Activated naive CD4-positive, alpha-beta T cell treated with anti-CD3 and anti-CD28 coated beads, Interleukin-2, amount 10 ng/mL, durations not matched to agents 7 days and 5 days (primary cell): Measurements from ENCODE around the gene BTBD9.

ENCODE experiments used
- CTCF ChIA-PET: fragments of 350-600 bp; sonication (Branson Sonifier 250); formaldehyde crosslinking; loops from one replicate; lab custom pipeline; 2021; ENCODE audit warnings: antibody characterized with exemption; lab: Charles Lee
- DNase-seq: peaks from one replicate; pipeline ENCODE4 v3.0.0-alpha.2; 2020
- H3K27ac Mint-ChIP-seq: one replicate; pipeline ENCODE4 v1.8.0; 2021; ENCODE audit warnings: mild to moderate bottlenecking, moderate library complexity, mixed read lengths
- H3K27me3 Mint-ChIP-seq: one replicate; pipeline ENCODE4 v1.8.0; 2021; ENCODE audit warnings: mild to moderate bottlenecking, mixed read lengths
- H3K36me3 Mint-ChIP-seq: one replicate; pipeline ENCODE4 v1.8.0; 2021; ENCODE audit warnings: mixed read lengths
- H3K4me1 Mint-ChIP-seq: one replicate; pipeline ENCODE4 v1.8.0; 2021; ENCODE audit warnings: mixed read lengths
- H3K4me3 Mint-ChIP-seq: one replicate; pipeline ENCODE4 v1.8.0; 2021; ENCODE audit warnings: mild to moderate bottlenecking, moderate library complexity, mixed read lengths
- H3K9me3 Mint-ChIP-seq: one replicate; pipeline ENCODE4 v1.8.0; 2021; ENCODE audit warnings: mixed read lengths

The BTBD9 gene

DNA sequence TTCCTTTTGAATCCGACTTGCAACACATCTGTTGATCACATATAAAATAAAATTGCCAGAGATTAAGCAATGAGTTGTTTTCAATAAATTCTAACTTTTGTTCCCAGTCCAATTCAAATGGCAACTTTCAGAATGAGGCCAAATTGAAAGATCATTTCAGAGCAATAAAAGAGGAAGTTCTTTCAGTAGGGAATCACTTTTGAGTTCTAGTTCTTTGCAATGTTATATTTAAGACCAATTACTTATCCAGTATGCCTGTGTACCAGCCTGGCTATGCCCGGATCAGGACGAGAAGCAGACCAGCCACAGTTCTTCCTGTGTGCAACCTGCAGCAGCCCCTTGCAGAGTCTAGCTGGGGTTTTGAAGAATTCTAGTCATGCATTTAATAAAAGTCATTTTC is 232.5 kb downstream of the BTBD9 start:
- Mint-ChIP-seq H3K4me3 (no peak overlapping the region), H3K4me1 (no peaks in the 10 kb centered on the region), H3K27me3 (no peaks in the 10 kb centered on the region), H3K9me3 (no peaks in the 10 kb centered on the region), H3K36me3 (no peaks in the 10 kb centered on the region), H3K27ac (no peak overlapping the region)
- CTCF ChIA-PET: no interaction called here
- no peak for DNase-seq

DNA sequence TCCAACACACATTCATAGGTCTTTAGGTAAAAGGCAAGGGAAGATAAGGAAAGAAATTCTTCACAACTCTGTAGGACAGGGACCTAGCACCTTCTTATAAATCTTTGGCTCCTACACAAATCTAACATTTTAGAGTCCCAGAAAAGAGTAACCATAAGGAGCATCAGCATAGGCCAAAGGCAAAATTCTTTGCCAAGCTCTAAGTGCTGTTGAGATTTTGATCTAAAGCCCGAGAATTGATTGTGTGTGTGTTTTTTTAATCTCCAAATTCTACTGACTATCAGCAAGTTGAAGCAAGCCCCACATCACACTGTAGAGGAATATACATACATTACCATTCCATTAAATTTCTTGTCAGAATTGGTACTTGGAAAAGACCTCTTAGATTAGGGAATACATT is 233.6 kb downstream of the BTBD9 start:
- DNase-seq: no peak
- Mint-ChIP-seq H3K27me3 (no peaks in the 10 kb centered on the region), H3K9me3 (no peaks in the 10 kb centered on the region), H3K4me1 (no peaks in the 10 kb centered on the region), H3K4me3 (no peak overlapping the region), H3K27ac (no peak overlapping the region), H3K36me3 (no peaks in the 10 kb centered on the region)
- CTCF ChIA-PET: no interaction called here

DNA sequence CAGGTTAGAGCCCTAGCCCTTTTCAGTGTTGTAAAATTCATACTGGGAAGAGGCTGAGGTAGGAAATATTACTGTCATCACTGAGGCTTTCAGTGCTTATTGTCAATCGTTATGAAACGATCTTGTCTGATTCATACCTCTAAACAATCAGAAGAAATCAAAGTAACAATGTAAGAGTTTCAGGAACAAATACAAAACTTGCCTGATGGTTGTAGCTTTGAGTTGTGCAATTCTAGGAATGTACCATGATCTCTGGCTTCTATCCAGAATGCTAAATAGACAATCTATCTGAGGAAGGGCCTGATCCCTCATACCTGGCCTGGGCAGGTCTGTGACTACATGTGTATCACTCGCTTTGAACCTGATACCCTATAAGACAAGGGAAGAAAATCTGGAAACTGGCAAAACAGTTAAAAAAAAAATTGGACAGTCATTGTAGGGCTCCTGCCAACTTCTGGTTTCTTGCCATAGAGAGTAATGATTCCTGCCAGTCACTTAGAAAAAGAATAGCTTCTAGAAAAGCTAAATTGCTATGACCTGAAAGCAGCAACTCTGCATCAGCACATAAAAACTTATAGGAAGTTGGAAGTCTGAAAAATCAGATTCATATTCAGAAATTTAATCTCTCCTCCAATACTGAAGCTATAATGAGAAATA is 234.7 kb downstream of the BTBD9 start:
- no peak overlapping the region for H3K27ac Mint-ChIP-seq
- no peaks in the 10 kb centered on the region for H3K9me3 Mint-ChIP-seq
- no peaks in the 10 kb centered on the region for H3K4me1 Mint-ChIP-seq
- H3K27me3 Mint-ChIP-seq: no peaks in the 10 kb centered on the region
- CTCF ChIA-PET: no interaction called here
- no peak for DNase-seq
- no peak overlapping the region for H3K4me3 Mint-ChIP-seq
- no peaks in the 10 kb centered on the region for H3K36me3 Mint-ChIP-seq

GRCh38 chr6:38404355-38404754 is 235.4 kb downstream of the BTBD9 start:
- CTCF ChIA-PET: no interaction called here
- no peaks in the 10 kb centered on the region for H3K36me3 Mint-ChIP-seq
- no peak for DNase-seq
- H3K9me3 Mint-ChIP-seq: no peaks in the 10 kb centered on the region
- no peak overlapping the region for H3K27ac Mint-ChIP-seq
- H3K4me3 Mint-ChIP-seq: no peak overlapping the region
- no peaks in the 10 kb centered on the region for H3K4me1 Mint-ChIP-seq
- no peaks in the 10 kb centered on the region for H3K27me3 Mint-ChIP-seq

DNA sequence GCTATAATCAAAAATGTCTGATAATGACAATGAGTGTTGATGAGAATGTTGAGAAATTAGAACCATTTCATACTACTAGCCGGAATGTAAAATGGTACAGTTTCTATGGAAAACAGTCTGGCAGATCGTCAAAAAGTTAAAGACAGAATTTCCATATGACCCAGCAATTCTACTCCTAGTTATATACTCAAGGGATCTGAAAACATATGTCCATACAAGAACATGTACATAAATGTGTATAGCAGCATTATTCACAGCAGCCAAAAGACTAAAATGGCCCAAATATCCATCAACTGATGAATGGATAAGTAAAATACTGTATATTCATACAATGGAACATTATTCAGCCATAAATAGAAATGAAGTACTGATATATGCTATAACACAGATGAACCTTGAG is 236.2 kb downstream of the BTBD9 start:
- no peaks in the 10 kb centered on the region for H3K36me3 Mint-ChIP-seq
- no peaks in the 10 kb centered on the region for H3K4me1 Mint-ChIP-seq
- DNase-seq: no peak
- H3K27me3 Mint-ChIP-seq: no peaks in the 10 kb centered on the region
- H3K27ac Mint-ChIP-seq: no peak overlapping the region
- no peaks in the 10 kb centered on the region for H3K9me3 Mint-ChIP-seq
- CTCF ChIA-PET: no interaction called here
- no peak overlapping the region for H3K4me3 Mint-ChIP-seq

DNA sequence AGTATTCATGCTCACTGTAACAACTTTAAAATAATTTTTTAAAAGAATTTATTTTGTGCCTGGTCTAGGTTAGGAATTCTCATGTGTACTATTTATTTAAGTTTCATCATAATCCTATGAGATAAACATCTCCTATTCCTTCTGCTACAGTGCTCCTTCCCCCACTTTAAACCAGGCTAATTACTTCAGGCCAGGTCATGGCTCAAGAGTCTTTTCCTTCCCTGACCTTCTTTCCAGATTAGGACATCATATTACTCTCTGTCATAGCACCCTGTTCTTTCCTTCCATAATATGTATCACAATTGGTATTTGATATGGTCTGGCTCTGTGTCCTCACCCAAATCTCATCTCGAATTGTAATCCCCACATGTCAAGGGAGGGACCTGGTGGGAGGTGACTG is 239.0 kb downstream of the BTBD9 start:
- Mint-ChIP-seq H3K4me1 (no peaks in the 10 kb centered on the region), H3K27ac (no peak overlapping the region), H3K36me3 (no peaks in the 10 kb centered on the region), H3K27me3 (no peaks in the 10 kb centered on the region), H3K4me3 (no peak overlapping the region), H3K9me3 (no peaks in the 10 kb centered on the region)
- CTCF ChIA-PET: no interaction called here
- DNase-seq: no peak

DNA sequence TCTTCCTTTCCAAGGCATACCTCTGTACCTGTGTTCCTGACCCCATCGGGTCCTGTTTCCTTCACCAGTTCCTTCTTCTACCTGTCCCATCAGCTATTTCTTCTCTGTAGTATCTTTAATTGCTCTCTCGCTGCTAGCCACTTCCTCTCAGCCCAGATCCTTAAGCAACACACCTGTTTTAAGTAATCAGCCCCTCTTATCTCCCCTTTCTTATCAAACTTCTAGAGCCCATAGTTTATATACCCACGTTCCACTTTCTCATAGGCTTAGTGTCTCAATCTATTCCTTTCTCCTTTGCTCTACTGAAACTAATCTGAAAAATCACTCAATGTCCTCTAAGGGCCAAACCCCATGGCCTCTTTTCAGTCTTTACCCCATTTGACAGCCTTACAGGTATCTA is 239.6 kb downstream of the BTBD9 start:
- Mint-ChIP-seq H3K36me3 (no peaks in the 10 kb centered on the region), H3K4me3 (no peak overlapping the region), H3K27me3 (no peaks in the 10 kb centered on the region), H3K9me3 (no peaks in the 10 kb centered on the region), H3K4me1 (no peaks in the 10 kb centered on the region), H3K27ac (no peak overlapping the region)
- no peak for DNase-seq
- CTCF ChIA-PET: no interaction called here

DNA sequence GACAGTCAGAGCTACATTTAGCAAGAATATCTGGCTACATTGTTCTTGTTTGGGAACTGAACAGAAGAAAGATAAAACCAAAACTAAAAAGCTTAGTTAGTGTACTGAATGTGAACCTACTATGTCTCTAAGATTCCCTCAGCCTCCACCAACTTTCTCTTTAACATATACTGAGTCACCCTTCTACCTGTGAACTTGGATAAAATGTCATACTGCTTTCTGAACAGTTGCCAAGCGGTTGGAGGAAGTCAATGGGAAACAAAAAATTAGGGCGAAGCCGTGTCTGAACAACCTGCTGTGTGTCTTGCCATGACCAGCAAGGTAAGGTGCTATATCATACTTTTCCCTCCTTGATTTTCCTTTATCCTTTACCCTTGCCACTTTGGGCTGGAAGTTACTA is 243.5 kb downstream of the BTBD9 start:
- no peak for DNase-seq
- CTCF ChIA-PET: interaction anchor here (0.9 kb wide), 1 partner anchor 13 kb away, joined by 3 read pairs; no protein-coding TSS in a partner anchor
- H3K36me3 Mint-ChIP-seq: no peaks in the 10 kb centered on the region
- H3K27ac Mint-ChIP-seq: no peak overlapping the region
- no peaks in the 10 kb centered on the region for H3K9me3 Mint-ChIP-seq
- no peaks in the 10 kb centered on the region for H3K4me1 Mint-ChIP-seq
- no peaks in the 10 kb centered on the region for H3K27me3 Mint-ChIP-seq
- H3K4me3 Mint-ChIP-seq: no peak overlapping the region

DNA sequence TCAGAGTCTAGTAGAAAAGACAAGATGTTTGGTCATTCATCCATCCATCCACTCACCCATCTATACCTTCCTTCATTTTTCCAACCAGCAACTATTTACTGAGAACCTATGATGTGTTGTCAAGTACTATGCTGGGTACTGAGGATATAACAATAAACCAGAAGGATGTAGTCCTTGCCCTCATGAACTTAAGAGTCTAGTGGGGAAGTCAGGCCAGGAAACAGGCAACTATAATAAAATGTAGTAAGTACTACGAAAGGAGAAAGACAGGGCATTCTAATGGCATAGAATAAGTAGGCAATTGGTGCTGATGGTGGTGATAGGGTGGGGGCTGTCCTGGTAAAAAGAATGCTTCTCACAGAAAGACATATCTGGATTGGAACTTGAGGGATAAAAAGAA is 245.7 kb downstream of the BTBD9 start:
- no peaks in the 10 kb centered on the region for H3K27me3 Mint-ChIP-seq
- H3K9me3 Mint-ChIP-seq: no peaks in the 10 kb centered on the region
- no peaks in the 10 kb centered on the region for H3K4me1 Mint-ChIP-seq
- CTCF ChIA-PET: no interaction called here
- no peaks in the 10 kb centered on the region for H3K36me3 Mint-ChIP-seq
- H3K4me3 Mint-ChIP-seq: no peak overlapping the region
- DNase-seq: no peak
- H3K27ac Mint-ChIP-seq: no peak overlapping the region

DNA sequence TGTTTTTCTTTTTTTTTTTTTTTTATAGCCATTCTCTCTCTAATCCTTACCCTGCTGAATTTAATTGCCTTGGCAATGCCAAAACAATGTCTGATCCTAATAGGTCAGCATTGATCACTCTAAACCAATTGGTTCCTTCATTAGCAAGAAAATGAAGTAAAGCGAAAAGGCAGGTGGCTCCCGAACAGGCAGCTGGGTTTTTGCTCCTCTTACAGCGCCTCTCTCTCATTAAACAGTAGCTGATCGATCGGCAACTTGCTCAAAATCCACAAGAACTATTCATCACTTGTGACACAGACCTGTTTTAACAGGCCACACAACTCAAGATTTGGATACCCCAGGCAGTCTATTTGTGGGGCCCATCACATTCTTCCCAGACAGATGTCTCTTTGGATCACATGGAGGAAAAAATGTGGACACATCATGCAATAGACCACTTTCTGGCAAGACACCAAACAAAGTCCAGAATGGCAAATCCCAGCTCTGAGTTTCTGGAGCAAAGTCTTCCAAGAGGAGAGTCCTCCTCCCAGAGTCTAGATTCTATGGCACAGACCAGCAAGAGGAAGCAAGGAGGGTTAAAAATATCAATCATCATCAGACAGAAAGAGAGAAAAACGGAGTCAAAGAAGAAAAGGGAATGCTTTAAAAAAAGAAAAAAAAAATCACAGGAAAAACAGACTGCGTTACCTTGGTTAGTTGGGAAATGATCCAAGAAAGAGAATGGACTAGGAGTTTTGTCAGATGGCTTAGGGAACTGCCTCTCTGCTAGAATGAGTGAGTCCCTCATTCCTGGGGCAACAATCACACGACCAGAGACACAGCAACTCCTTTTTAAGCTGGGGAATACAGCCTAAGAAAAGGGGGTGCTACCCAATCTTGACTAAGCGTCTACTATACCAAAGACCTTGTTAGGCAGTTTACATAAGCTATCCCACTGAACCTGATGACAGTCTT is 247.8 kb downstream of the BTBD9 start:
- H3K27ac Mint-ChIP-seq: no peak overlapping the region
- H3K9me3 Mint-ChIP-seq: no peaks in the 10 kb centered on the region
- H3K36me3 Mint-ChIP-seq: no peaks in the 10 kb centered on the region
- no peak for DNase-seq
- no peak overlapping the region for H3K4me3 Mint-ChIP-seq
- CTCF ChIA-PET: interaction anchor here (0.7 kb wide), 1 partner anchor 649 kb away, joined by 3 read pairs; no protein-coding TSS in a partner anchor
- no peaks in the 10 kb centered on the region for H3K4me1 Mint-ChIP-seq
- H3K27me3 Mint-ChIP-seq: no peaks in the 10 kb centered on the region

- Mint-ChIP-seq H3K27ac (no peak overlapping the region), H3K9me3 (no peaks in the 10 kb centered on the region), H3K4me1 (no peaks in the 10 kb centered on the region), H3K36me3 (no peaks in the 10 kb centered on the region), H3K27me3 (no peaks in the 10 kb centered on the region), H3K4me3 (no peak overlapping the region)
- DNase-seq: no peak
- CTCF ChIA-PET: interaction anchor here (0.7 kb wide), 1 partner anchor 650 kb away, joined by 3 read pairs; no protein-coding TSS in a partner anchor
These were observed 248.5 kb downstream of the BTBD9 start for GRCh38 chr6:38391206-38391605.

- Mint-ChIP-seq H3K9me3 (no peaks in the 10 kb centered on the region), H3K27me3 (no peaks in the 10 kb centered on the region), H3K36me3 (no peaks in the 10 kb centered on the region), H3K4me3 (no peak overlapping the region), H3K4me1 (no peaks in the 10 kb centered on the region), H3K27ac (no peak overlapping the region)
- CTCF ChIA-PET: interaction anchor here (0.6 kb wide), 1 partner anchor 1083 kb away, joined by 4 read pairs; no protein-coding TSS in a partner anchor
- no peak for DNase-seq
These were observed 249.9 kb downstream of the BTBD9 start for GRCh38 chr6:38389875-38390274.

DNA sequence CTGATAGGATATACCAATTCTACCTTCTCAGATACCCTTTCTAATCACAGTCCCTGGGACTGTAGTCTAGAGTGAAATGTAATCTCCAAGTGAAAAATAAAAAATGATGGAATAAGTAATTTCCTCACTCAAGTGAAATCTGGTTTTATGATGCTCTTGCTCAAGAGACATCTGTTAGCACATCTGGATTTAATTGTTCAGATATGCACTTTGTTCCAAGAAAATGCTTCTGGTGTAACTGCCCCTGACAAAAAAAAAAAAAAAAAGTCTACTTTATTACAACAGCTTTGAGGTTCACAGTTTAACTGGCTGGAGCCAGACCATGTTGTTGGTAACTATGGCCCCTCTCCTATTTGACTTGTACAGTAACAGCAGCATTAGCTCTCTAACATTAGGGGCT is 251.8 kb downstream of the BTBD9 start:
- Mint-ChIP-seq H3K9me3 (no peaks in the 10 kb centered on the region), H3K36me3 (no peaks in the 10 kb centered on the region), H3K27me3 (no peaks in the 10 kb centered on the region), H3K27ac (no peak overlapping the region), H3K4me1 (no peaks in the 10 kb centered on the region), H3K4me3 (no peak overlapping the region)
- no peak for DNase-seq
- CTCF ChIA-PET: no interaction called here

DNA sequence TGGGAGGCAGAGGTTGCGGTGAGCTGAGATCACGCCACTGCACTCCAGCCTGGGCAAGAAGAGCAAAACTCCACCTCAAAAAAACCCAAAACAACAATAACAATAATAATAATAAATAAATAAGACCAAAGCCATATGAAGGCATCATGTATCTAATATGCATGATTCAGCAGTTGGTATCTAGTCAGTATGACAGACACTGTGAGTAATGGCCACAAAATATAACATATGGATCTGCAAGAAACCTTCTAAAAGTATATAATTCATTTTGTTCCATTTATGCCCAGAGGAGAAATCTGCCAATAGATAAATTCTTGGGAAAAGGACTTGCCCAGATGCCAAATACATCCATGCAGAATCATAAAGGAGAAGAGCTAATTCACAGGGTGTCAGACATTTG is 252.3 kb downstream of the BTBD9 start:
- Mint-ChIP-seq H3K36me3 (no peaks in the 10 kb centered on the region), H3K4me1 (no peaks in the 10 kb centered on the region), H3K27ac (no peak overlapping the region), H3K9me3 (no peaks in the 10 kb centered on the region), H3K27me3 (no peaks in the 10 kb centered on the region), H3K4me3 (no peak overlapping the region)
- CTCF ChIA-PET: no interaction called here
- DNase-seq: no peak

DNA sequence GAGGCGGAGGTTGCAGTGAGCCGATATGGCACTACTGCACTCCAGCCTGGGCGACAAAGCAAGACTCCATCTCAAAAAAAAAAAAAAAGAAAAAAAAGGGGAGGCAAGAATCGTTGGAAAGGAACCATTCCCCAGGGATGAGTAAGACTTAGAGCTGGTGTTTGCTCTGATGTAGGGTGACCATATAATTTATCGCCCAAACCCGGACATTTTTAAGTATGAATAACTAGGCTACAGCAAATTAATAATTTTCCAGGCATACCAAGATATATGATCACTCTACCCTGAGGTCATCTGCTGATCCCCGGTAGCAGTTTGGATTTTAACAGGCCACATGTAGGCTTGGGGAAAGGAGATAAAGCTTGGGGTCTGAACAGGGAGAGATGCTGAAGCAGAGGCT is 260.9 kb downstream of the BTBD9 start:
- no peak for DNase-seq
- H3K36me3 Mint-ChIP-seq: no peaks in the 10 kb centered on the region
- no peaks in the 10 kb centered on the region for H3K4me1 Mint-ChIP-seq
- H3K27ac Mint-ChIP-seq: no peak overlapping the region
- CTCF ChIA-PET: no interaction called here
- no peaks in the 10 kb centered on the region for H3K27me3 Mint-ChIP-seq
- no peaks in the 10 kb centered on the region for H3K9me3 Mint-ChIP-seq
- H3K4me3 Mint-ChIP-seq: no peak overlapping the region
